WTC11 (cell line): ENCODE measurements around the gene UCK2. TPM values are rescaled to one million over a fixed set of nuclear protein-coding genes. Genes with fewer than 3 reads are reported as not detected.

ENCODE experiments used
- ATAC-seq: fragments of 200-7000 bp; cut with Tn5 transposase; 2 replicates; pipeline ENCODE4 v1.10.0; 2021; ENCODE audit warnings: mild to moderate bottlenecking, moderate library complexity
- Bru-seq: library from RNA; stranded (reverse); fragments of 400-500 nt; gene quantifications from one replicate; lab custom pipeline; 2021; lab: Mats Ljungman, UMichigan
- CTCF ChIA-PET: fragments of 300-600 bp; sonication (Branson Sonifier 250); formaldehyde crosslinking; loops from one replicate; lab custom pipeline; 2021; ENCODE audit warnings: antibody characterized with exemption; lab: Charles Lee
- POLR2A ChIA-PET: fragments of 350-600 bp; sonication (Branson Sonifier 250); formaldehyde crosslinking; loops from one replicate; lab custom pipeline; 2021; ENCODE audit warnings: antibody characterized with exemption; lab: Charles Lee
- DNase-seq: peaks from one replicate; pipeline ENCODE4 v3.0.0; 2021; ENCODE audit warnings: low spot score
- H3K27ac Mint-ChIP-seq: 2 replicates; pipeline ENCODE4 v1.8.0; 2021; ENCODE audit warnings: mixed read lengths
- H3K27me3 Mint-ChIP-seq: 2 replicates; pipeline ENCODE4 v1.8.0; 2021; ENCODE audit warnings: low read depth, mild to moderate bottlenecking, moderate library complexity, mixed read lengths
- H3K36me3 Mint-ChIP-seq: 2 replicates; pipeline ENCODE4 v1.8.0; 2021; ENCODE audit warnings: mixed read lengths
- H3K4me1 Mint-ChIP-seq: 2 replicates; pipeline ENCODE4 v1.8.0; 2022; ENCODE audit warnings: mixed read lengths
- H3K4me3 Mint-ChIP-seq: 2 replicates; pipeline ENCODE4 v1.8.0; 2021; ENCODE audit warnings: mild to moderate bottlenecking, moderate library complexity, mixed read lengths
- H3K9me3 Mint-ChIP-seq: 2 replicates; pipeline ENCODE4 v1.8.0; 2021; ENCODE audit warnings: mixed read lengths
- E2F1 ChIP-seq: sonication (generic); formaldehyde crosslinking; IDR thresholded peaks from 2 replicates; pipeline ENCODE4 v1.8.0; 2022; ENCODE audit warnings: mild to moderate bottlenecking, missing genetic modification reagents
- ELF4 ChIP-seq: sonication (generic); formaldehyde crosslinking; IDR thresholded peaks from 2 replicates; pipeline ENCODE4 v1.8.1; 2022; ENCODE audit warnings: low read depth, mild to moderate bottlenecking, moderate library complexity, missing genetic modification reagents
- ERG ChIP-seq: fragments of 250-450 bp; sonication (Bioruptor Pico); IDR thresholded peaks from 2 replicates; pipeline ENCODE4 v1.8.0; 2021; ENCODE audit warnings: mild to moderate bottlenecking
- ETV6 ChIP-seq: sonication (generic); formaldehyde crosslinking; IDR thresholded peaks from 2 replicates; pipeline ENCODE4 v1.8.1; 2022; ENCODE audit warnings: mild to moderate bottlenecking, missing genetic modification reagents
- GABPB1 ChIP-seq: sonication (generic); formaldehyde crosslinking; IDR thresholded peaks from 2 replicates; pipeline ENCODE4 v1.8.1; 2023; ENCODE audit warnings: mild to moderate bottlenecking, missing genetic modification reagents
- MXD4 ChIP-seq: fragments of 250-450 bp; sonication (Bioruptor Pico); IDR thresholded peaks from 2 replicates; pipeline ENCODE4 v1.8.0; 2021; ENCODE audit warnings: mild to moderate bottlenecking, moderate library complexity, borderline replicate concordance
- OVOL2 ChIP-seq: fragments of 250-450 bp; sonication (Bioruptor Pico); IDR thresholded peaks from 2 replicates; pipeline ENCODE4 v1.9.0; 2021; ENCODE audit warnings: mild to moderate bottlenecking, borderline replicate concordance
- PRDM15 ChIP-seq: sonication (generic); formaldehyde crosslinking; IDR thresholded peaks from 2 replicates; pipeline ENCODE4 v1.8.0; 2022; ENCODE audit warnings: missing genetic modification reagents
- RORB ChIP-seq: fragments of 250-450 bp; sonication (Bioruptor Pico); IDR thresholded peaks from 2 replicates; pipeline ENCODE4 v1.9.0; 2021; ENCODE audit warnings: mild to moderate bottlenecking
- ZBTB43 ChIP-seq: sonication (generic); formaldehyde crosslinking; IDR thresholded peaks from 2 replicates; pipeline ENCODE4 v1.8.1; 2023; ENCODE audit warnings: mild to moderate bottlenecking, missing genetic modification reagents
- ZNF263 ChIP-seq: sonication (generic); formaldehyde crosslinking; IDR thresholded peaks from 2 replicates; pipeline ENCODE4 v1.8.1; 2022; ENCODE audit warnings: low read depth, mild to moderate bottlenecking, moderate library complexity, missing genetic modification reagents
- ZNF317 ChIP-seq: sonication (generic); formaldehyde crosslinking; IDR thresholded peaks from 2 replicates; pipeline ENCODE4 v1.8.1; 2023; ENCODE audit warnings: low read depth, mild to moderate bottlenecking, moderate library complexity, missing genetic modification reagents, borderline replicate concordance
- ZNF396 ChIP-seq: fragments of 250-450 bp; sonication (Bioruptor Pico); IDR thresholded peaks from 2 replicates; pipeline ENCODE4 v1.8.0; 2021; ENCODE audit warnings: mild to moderate bottlenecking, moderate library complexity, borderline replicate concordance
- ZNF425 ChIP-seq: fragments of 250-450 bp; sonication (Bioruptor Pico); conservative IDR thresholded peaks from 2 replicates; pipeline ENCODE4 v1.9.0; 2021; ENCODE audit warnings: mild to moderate bottlenecking
- ZNF512 ChIP-seq: sonication (generic); formaldehyde crosslinking; IDR thresholded peaks from 2 replicates; pipeline ENCODE4 v1.8.1; 2022; ENCODE audit warnings: missing genetic modification reagents, borderline replicate concordance
- long read RNA-seq, 3 experiments: library from RNA in 1 of 3; library from capped mRNA in 1 of 3; library from polyadenylated mRNA in 1 of 3; unstranded in 2 of 3; stranded (forward) in 1 of 3; transcript quantifications; one replicate each; pipeline ENCODE4 v2.0.0, GENCODE V29; 2021
- total RNA-seq: library from RNA; stranded (reverse); gene quantifications from 3 replicates; pipeline ENCODE4 v1.2.3, GENCODE V29; 2021
- TF ChIP-seq, protein P1 (sequence below): sonication (generic); formaldehyde crosslinking; IDR thresholded peaks from 2 replicates; pipeline ENCODE4 v1.8.0; 2022; ENCODE audit warnings: mild to moderate bottlenecking, missing genetic modification reagents
- TF ChIP-seq, protein P2 (sequence below): sonication (generic); formaldehyde crosslinking; IDR thresholded peaks from 2 replicates; pipeline ENCODE4 v1.8.1; 2023; ENCODE audit warnings: mild to moderate bottlenecking, missing genetic modification reagents, borderline replicate concordance

Gene UCK2
- 74.3 to 85.7 TPM (median 79.2 TPM) in 3 replicates for total RNA-seq
- Bru-seq, nascent RNA: percentile 92 among the genes with signal in this experiment
- long read RNA-seq, experiment 1, full-length matches to known transcripts: 217 of 276 reads
- long read RNA-seq, experiment 1, partial matches to known transcripts: 7 of 276 reads
- long read RNA-seq, experiment 1, other reads (novel, unspliced or antisense): 52 of 276 reads
- long read RNA-seq, experiment 2, full-length matches to known transcripts: 55 of 93 reads
- long read RNA-seq, experiment 2, partial matches to known transcripts: 4 of 93 reads
- long read RNA-seq, experiment 2, other reads (novel, unspliced or antisense): 34 of 93 reads
- long read RNA-seq, experiment 3, full-length matches to known transcripts: 31 of 38 reads
- long read RNA-seq, experiment 3, partial matches to known transcripts: 4 of 38 reads
- long read RNA-seq, experiment 3, other reads (novel, unspliced or antisense): 3 of 38 reads

- ChIA-PET POLR2A (interaction anchor here (0.7 to 1.8 kb wide), 2 partner anchors 42 to 44 kb away, joined by 3 to 5 read pairs; no protein-coding TSS in a partner anchor), CTCF (no interaction called here)
- Mint-ChIP-seq H3K36me3 (peaks cover 11% of the 10 kb centered on the region), H3K4me1 (peaks cover 33% of the 10 kb centered on the region), H3K4me3 (peak within 1 kb of the TSS; percentile 88), H3K27me3 (no peaks in the 10 kb centered on the region), H3K27ac (peak within 1 kb of the TSS; percentile 98), H3K9me3 (0 out of 2 replicates have a peak, but pooled peaks cover 3% of the 10 kb centered on the region)
- DNase-seq (peak; percentile 84), ATAC-seq (peak; percentile 88)
- TF ChIP-seq ZBTB43 (no peak), OVOL2 (CRISPR knock-in tag) (no peak), RORB (no peak), ZNF396 (CRISPR knock-in tag) (no peak), E2F1 (no peak), MXD4 (CRISPR knock-in tag) (no peak), ERG (CRISPR knock-in tag) (no peak), ZNF317 (no peak), ELF4 (CRISPR knock-in tag) (peak; percentile 81; the same call in 1 of the 2 replicates), ZNF263 (CRISPR knock-in tag) (no peak), PRDM15 (no peak), ZNF425 (no peak), GABPB1 (peak; percentile 48), ETV6 (CRISPR knock-in tag) (peak; percentile 85), ZNF512 (CRISPR knock-in tag) (no peak)
- TF ChIP-seq, protein P1, sequence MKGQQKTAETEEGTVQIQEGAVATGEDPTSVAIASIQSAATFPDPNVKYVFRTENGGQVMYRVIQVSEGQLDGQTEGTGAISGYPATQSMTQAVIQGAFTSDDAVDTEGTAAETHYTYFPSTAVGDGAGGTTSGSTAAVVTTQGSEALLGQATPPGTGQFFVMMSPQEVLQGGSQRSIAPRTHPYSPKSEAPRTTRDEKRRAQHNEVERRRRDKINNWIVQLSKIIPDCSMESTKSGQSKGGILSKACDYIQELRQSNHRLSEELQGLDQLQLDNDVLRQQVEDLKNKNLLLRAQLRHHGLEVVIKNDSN: peak; percentile 43; the same call in 1 of the 2 replicates
- TF ChIP-seq, protein P2, sequence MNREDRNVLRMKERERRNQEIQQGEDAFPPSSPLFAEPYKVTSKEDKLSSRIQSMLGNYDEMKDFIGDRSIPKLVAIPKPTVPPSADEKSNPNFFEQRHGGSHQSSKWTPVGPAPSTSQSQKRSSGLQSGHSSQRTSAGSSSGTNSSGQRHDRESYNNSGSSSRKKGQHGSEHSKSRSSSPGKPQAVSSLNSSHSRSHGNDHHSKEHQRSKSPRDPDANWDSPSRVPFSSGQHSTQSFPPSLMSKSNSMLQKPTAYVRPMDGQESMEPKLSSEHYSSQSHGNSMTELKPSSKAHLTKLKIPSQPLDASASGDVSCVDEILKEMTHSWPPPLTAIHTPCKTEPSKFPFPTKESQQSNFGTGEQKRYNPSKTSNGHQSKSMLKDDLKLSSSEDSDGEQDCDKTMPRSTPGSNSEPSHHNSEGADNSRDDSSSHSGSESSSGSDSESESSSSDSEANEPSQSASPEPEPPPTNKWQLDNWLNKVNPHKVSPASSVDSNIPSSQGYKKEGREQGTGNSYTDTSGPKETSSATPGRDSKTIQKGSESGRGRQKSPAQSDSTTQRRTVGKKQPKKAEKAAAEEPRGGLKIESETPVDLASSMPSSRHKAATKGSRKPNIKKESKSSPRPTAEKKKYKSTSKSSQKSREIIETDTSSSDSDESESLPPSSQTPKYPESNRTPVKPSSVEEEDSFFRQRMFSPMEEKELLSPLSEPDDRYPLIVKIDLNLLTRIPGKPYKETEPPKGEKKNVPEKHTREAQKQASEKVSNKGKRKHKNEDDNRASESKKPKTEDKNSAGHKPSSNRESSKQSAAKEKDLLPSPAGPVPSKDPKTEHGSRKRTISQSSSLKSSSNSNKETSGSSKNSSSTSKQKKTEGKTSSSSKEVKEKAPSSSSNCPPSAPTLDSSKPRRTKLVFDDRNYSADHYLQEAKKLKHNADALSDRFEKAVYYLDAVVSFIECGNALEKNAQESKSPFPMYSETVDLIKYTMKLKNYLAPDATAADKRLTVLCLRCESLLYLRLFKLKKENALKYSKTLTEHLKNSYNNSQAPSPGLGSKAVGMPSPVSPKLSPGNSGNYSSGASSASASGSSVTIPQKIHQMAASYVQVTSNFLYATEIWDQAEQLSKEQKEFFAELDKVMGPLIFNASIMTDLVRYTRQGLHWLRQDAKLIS: no peak
Observed at GRCh38 chr1:165827268-165828102, at the start of gene UCK2. TSS of gene UCK2 (plus strand) at chr1:165827614. CDS start at chr1:165827834, 220 bp downstream.
